Measurements from ENCODE around the gene FAM167B. TPM values are rescaled to one million over a fixed set of nuclear protein-coding genes. Genes with fewer than 3 reads are reported as not detected.
"Not testable (repeated sequence)": the region's sequence is repeated elsewhere in the genome, so short reads cannot be mapped to it uniquely, and the experiment has no call there.

Gene FAM167B
- total RNA-seq, 6 donors from 2014 or later, result 1.9 to 53.0 (median 4.6) TPM; not detected in 1

- ATAC-seq (ENCODE audit: low FRiP score in 2 of 2) (no peak), DNase-seq (peak in 1 of 2 donors; percentile 56)
- TF ChIP-seq POLR2A (IDR thresholded peaks at IDR 0.05) (no peak), EP300 (IDR thresholded peaks at IDR 0.05) (no peak), POLR2AphosphoS5 (IDR thresholded peaks at IDR 0.05) (no peak)
- peaks cover 0 to 14% (median 0%) of the 10 kb centered on the region in 4 donors for H3K27me3 ChIP-seq
- H3K27ac ChIP-seq, result no peak overlapping the region
- H3K36me3 ChIP-seq, result no peaks in the 10 kb centered on the region
- H3K4me1 ChIP-seq, result peaks cover 0 to 6% (median 3%) of the 10 kb centered on the region in 4 donors
- no peaks in the 10 kb centered on the region for H3K9me3 ChIP-seq
- 75 to 81% methylated on average over 27 to 30 of the region's 30 CpGs for WGBS, 2 donors
- H3K4me3 ChIP-seq, result no peak overlapping the region
These were observed 29.2 kb downstream of the FAM167B start for GRCh38 chr1:32276032-32276782.

GRCh38 chr1:32284777-32285176 is 37.8 kb downstream of the FAM167B start:
- not testable (repeated sequence) for H3K36me3 ChIP-seq; H3K27ac ChIP-seq; ATAC-seq (ENCODE audit: low FRiP score in 2 of 2); H3K9me3 ChIP-seq; H3K4me1 ChIP-seq; DNase-seq; H3K27me3 ChIP-seq; H3K4me3 ChIP-seq
- WGBS, 2 donors, result 92 to 94% methylated on average over 8 of the region's 8 CpGs

- Histone ChIP-seq H3K4me3 (no peak overlapping the region), H3K27ac (no peak overlapping the region), H3K9me3 (no peaks in the 10 kb centered on the region), H3K36me3 (no peaks in the 10 kb centered on the region), H3K4me1 (peaks cover 0 to 7% (median 3%) of the 10 kb centered on the region in 4 donors), H3K27me3 (no peaks in the 10 kb centered on the region)
- DNase-seq (no peak), ATAC-seq (ENCODE audit: low FRiP score in 2 of 2) (no peak)
- TF ChIP-seq POLR2A (IDR thresholded peaks at IDR 0.05) (no peak), EP300 (IDR thresholded peaks at IDR 0.05) (no peak), CTCF (IDR thresholded peaks at IDR 0.05) (no peak), POLR2AphosphoS5 (IDR thresholded peaks at IDR 0.05) (no peak)
- 90 to 100% methylated on average over 2 to 3 of the region's 3 CpGs for WGBS, 2 donors
These were observed 38.6 kb downstream of the FAM167B start for GRCh38 chr1:32285658-32286057.

- Histone ChIP-seq H3K9me3 (no peaks in the 10 kb centered on the region), H3K4me1 (peaks cover 5 to 16% (median 9%) of the 10 kb centered on the region in 4 donors), H3K27ac (no peak overlapping the region), H3K27me3 (no peaks in the 10 kb centered on the region), H3K4me3 (no peak overlapping the region), H3K36me3 (no peaks in the 10 kb centered on the region)
- ATAC-seq (ENCODE audit: low FRiP score in 2 of 2) (no peak), DNase-seq (no peak)
- 92 to 95% methylated on average over 4 of the region's 4 CpGs for WGBS, 2 donors
- TF ChIP-seq EP300 (IDR thresholded peaks at IDR 0.05) (no peak), POLR2A (IDR thresholded peaks at IDR 0.05) (no peak), CTCF (IDR thresholded peaks at IDR 0.05) (no peak), POLR2AphosphoS5 (IDR thresholded peaks at IDR 0.05) (no peak)
These were observed 39.7 kb downstream of the FAM167B start for GRCh38 chr1:32286763-32287162.

- no peak for ATAC-seq (ENCODE audit: low FRiP score in 2 of 2)
- Histone ChIP-seq H3K27me3 (no peaks in the 10 kb centered on the region), H3K9me3 (no peaks in the 10 kb centered on the region), H3K4me1 (peaks cover 15 to 30% (median 23%) of the 10 kb centered on the region in 4 donors), H3K36me3 (no peaks in the 10 kb centered on the region), H3K4me3 (no peak overlapping the region), H3K27ac (no peak overlapping the region)
- WGBS, 2 donors, result 90 to 98% methylated on average over 7 of the region's 7 CpGs
- no peak for TF ChIP-seq POLR2AphosphoS5 (IDR thresholded peaks at IDR 0.05)
- no peak for TF ChIP-seq EP300 (IDR thresholded peaks at IDR 0.05)
- TF ChIP-seq POLR2A (IDR thresholded peaks at IDR 0.05), result no peak
- TF ChIP-seq CTCF (IDR thresholded peaks at IDR 0.05), result no peak
- no peak for DNase-seq
These were observed 42.2 kb downstream of the FAM167B start for GRCh38 chr1:32289256-32289655.
